ENCODE data around the gene ERG.
A peak's percentile ranks its signal among the peaks of the same experiment; 100 is the strongest.

Gene ERG

DNA sequence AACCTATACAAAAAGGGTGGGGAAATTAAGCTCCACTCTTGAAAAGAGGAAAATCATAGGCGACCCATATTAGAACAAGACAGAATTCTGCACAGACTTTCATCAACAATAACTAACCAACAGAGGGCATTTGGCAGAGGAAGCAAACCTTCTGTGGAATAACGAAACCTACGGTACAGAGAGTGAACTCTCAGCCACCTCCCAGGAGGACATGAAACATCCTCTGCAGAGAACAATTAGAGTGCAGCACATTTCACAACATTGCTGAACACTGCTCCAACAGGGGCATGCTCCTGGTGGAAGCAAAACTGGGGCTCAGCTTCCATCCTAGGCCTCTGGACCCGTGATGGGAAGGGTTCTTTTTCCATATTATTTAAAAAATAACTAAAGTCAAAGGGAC is 130.6 kb downstream of the ERG start:
- H3K27me3 ChIP-seq (ENCODE audit: control insufficient read depth, insufficient read depth, low read length) = no peaks in the 10 kb centered on the region
- no peak for DNase-seq (ENCODE audit: low read depth, low spot score)
- no peaks in the 10 kb centered on the region for H3K4me1 ChIP-seq (ENCODE audit: control insufficient read depth, insufficient read depth, low read length)
- no CpG with 5 or more reads among the region's 4 CpGs for WGBS (ENCODE audit: insufficient coverage, insufficient read length)
- no peaks in the 10 kb centered on the region for H3K36me3 ChIP-seq (ENCODE audit: control insufficient read depth, insufficient read depth, low read length)
- no peaks in the 10 kb centered on the region for H3K9me3 ChIP-seq (ENCODE audit: control insufficient read depth, insufficient read depth, low read length)
- H3K4me3 ChIP-seq (ENCODE audit: low read length) = no peak overlapping the region
- no peak overlapping the region for H3K27ac ChIP-seq (ENCODE audit: low read length)

DNA sequence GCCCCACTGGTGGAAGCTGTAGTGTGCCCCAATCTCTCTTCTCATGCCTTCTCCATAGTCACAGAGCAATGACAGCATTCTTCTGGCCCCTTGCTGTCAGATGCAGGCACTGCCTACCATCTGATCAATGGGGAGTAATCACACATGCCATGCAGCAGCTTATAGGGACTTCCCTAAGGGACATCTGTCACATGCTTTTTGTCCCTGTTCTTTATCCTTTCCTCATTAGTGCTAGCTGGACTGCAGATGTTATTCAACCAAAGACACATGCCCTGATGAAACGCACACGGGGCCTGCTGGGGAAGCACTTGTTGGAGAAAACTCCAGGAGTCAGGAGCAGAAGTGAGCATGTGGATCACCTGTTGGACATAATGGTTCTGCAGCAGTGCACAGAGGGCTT is 132.8 kb downstream of the ERG start:
- H3K27me3 ChIP-seq (ENCODE audit: control insufficient read depth, insufficient read depth, low read length) = no peaks in the 10 kb centered on the region
- no peak overlapping the region for H3K27ac ChIP-seq (ENCODE audit: low read length)
- no CpG with 5 or more reads among the region's 2 CpGs for WGBS (ENCODE audit: insufficient coverage, insufficient read length)
- no peaks in the 10 kb centered on the region for H3K36me3 ChIP-seq (ENCODE audit: control insufficient read depth, insufficient read depth, low read length)
- no peaks in the 10 kb centered on the region for H3K4me1 ChIP-seq (ENCODE audit: control insufficient read depth, insufficient read depth, low read length)
- H3K4me3 ChIP-seq (ENCODE audit: low read length) = no peak overlapping the region
- no peaks in the 10 kb centered on the region for H3K9me3 ChIP-seq (ENCODE audit: control insufficient read depth, insufficient read depth, low read length)
- DNase-seq (ENCODE audit: low read depth, low spot score) = no peak

DNA sequence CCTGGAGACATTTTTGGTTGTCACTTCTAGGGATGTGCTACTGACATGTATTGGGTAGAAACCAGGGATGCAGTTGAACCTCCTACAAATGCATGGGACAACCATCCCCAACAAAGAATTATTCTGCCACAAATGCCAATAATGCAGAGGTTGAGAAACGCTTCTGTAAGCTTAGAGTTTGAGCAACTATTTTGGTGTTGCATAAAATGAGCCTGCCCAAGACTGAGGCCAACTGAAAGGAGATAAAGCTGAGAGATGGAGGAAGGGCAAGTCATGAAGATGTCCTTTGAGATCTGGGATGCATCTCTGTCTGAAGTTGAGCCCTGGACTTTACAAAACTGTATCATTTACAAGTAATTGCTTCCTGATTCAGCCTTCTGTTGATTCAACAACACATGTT is 134.6 kb downstream of the ERG start:
- no peak for DNase-seq (ENCODE audit: low read depth, low spot score)
- WGBS (ENCODE audit: insufficient coverage, insufficient read length) = no CpG with 5 or more reads among the region's 1 CpG
- Histone ChIP-seq H3K27me3 (ENCODE audit: control insufficient read depth, insufficient read depth, low read length) (no peaks in the 10 kb centered on the region), H3K4me1 (ENCODE audit: control insufficient read depth, insufficient read depth, low read length) (no peaks in the 10 kb centered on the region), H3K36me3 (ENCODE audit: control insufficient read depth, insufficient read depth, low read length) (no peaks in the 10 kb centered on the region), H3K27ac (ENCODE audit: low read length) (no peak overlapping the region), H3K4me3 (ENCODE audit: low read length) (no peak overlapping the region), H3K9me3 (ENCODE audit: control insufficient read depth, insufficient read depth, low read length) (no peaks in the 10 kb centered on the region)

DNA sequence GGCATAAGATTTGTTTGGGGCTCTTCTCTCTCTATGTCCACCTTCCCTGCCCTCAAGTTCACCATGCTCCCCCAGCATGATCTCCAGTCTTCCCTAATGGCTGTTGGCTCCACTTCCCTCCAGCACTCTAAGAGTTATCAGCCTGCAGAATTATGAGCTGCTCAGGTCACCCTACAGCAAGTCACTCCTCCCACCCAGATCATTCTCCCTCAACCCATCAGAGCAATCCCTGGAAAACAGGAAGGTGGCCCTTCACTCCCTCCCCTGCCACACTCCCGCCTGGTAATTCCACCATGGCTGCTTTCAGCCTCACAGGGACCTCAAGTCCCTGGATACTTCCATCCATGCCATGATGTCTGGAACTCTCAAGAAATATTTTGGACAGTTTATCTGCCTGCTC is 137.0 kb downstream of the ERG start:
- Histone ChIP-seq H3K4me1 (ENCODE audit: control insufficient read depth, insufficient read depth, low read length) (no peaks in the 10 kb centered on the region; the same call in 1 of the 2 replicates), H3K27me3 (ENCODE audit: control insufficient read depth, insufficient read depth, low read length) (no peaks in the 10 kb centered on the region), H3K4me3 (ENCODE audit: low read length) (no peak overlapping the region), H3K9me3 (ENCODE audit: control insufficient read depth, insufficient read depth, low read length) (no peaks in the 10 kb centered on the region), H3K27ac (ENCODE audit: low read length) (no peak overlapping the region), H3K36me3 (ENCODE audit: control insufficient read depth, insufficient read depth, low read length) (no peaks in the 10 kb centered on the region)
- no peak for DNase-seq (ENCODE audit: low read depth, low spot score)
- no CpG with 5 or more reads among the region's 1 CpG for WGBS (ENCODE audit: insufficient coverage, insufficient read length)

DNA sequence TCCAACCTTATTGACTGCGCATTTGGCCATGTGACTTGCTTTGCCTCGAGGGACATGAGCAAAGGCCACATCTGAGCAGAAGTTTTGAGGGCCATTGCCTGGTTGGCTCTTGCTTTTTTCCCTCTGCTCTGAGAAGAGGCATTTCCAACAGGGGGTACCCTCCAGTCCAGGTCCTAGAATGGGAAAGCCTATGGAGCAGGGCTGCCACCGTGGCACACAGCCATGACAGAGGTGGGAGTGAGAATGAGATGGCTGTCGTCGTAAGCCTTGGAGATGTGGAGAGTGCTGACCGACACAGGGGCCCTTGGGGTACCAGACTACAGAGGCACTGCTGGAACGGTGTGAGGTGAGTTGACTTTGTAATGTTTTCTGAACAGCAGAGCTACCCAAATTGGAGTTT is 138.4 kb downstream of the ERG start:
- Histone ChIP-seq H3K4me1 (ENCODE audit: control insufficient read depth, insufficient read depth, low read length) (no peaks in the 10 kb centered on the region; the same call in 1 of the 2 replicates), H3K36me3 (ENCODE audit: control insufficient read depth, insufficient read depth, low read length) (no peaks in the 10 kb centered on the region), H3K27me3 (ENCODE audit: control insufficient read depth, insufficient read depth, low read length) (no peaks in the 10 kb centered on the region), H3K9me3 (ENCODE audit: control insufficient read depth, insufficient read depth, low read length) (no peaks in the 10 kb centered on the region), H3K27ac (ENCODE audit: low read length) (no peak overlapping the region), H3K4me3 (ENCODE audit: low read length) (no peak overlapping the region)
- no CpG with 5 or more reads among the region's 7 CpGs for WGBS (ENCODE audit: insufficient coverage, insufficient read length)
- DNase-seq (ENCODE audit: low read depth, low spot score) = no peak

DNA sequence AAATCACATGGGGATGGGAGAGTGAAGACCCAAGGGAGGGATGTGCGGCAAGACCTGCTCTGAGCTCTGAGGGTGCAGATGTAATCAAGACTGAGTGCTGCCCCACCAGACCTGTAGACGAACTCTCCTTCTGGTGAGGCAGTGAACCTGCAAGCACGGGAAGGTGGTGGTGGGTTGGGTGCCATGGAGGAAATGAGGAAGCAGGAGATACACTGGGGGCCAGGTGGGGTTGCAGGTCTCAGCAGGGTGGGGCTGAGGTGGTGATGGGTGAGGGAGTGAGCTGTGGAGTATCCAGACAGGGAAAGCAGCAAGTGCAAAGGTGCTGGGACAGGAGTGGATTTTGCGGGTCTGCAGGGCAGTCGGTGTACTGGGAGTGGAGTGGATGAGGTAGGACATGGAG is 139.2 kb downstream of the ERG start:
- H3K36me3 ChIP-seq (ENCODE audit: control insufficient read depth, insufficient read depth, low read length) = no peaks in the 10 kb centered on the region
- WGBS (ENCODE audit: insufficient coverage, insufficient read length) = no CpG with 5 or more reads among the region's 5 CpGs
- no peaks in the 10 kb centered on the region; the same call in 1 of the 2 replicates for H3K4me1 ChIP-seq (ENCODE audit: control insufficient read depth, insufficient read depth, low read length)
- no peak overlapping the region for H3K27ac ChIP-seq (ENCODE audit: low read length)
- H3K9me3 ChIP-seq (ENCODE audit: control insufficient read depth, insufficient read depth, low read length) = no peaks in the 10 kb centered on the region
- DNase-seq (ENCODE audit: low read depth, low spot score) = no peak
- no peak overlapping the region for H3K4me3 ChIP-seq (ENCODE audit: low read length)
- H3K27me3 ChIP-seq (ENCODE audit: control insufficient read depth, insufficient read depth, low read length) = no peaks in the 10 kb centered on the region

DNA sequence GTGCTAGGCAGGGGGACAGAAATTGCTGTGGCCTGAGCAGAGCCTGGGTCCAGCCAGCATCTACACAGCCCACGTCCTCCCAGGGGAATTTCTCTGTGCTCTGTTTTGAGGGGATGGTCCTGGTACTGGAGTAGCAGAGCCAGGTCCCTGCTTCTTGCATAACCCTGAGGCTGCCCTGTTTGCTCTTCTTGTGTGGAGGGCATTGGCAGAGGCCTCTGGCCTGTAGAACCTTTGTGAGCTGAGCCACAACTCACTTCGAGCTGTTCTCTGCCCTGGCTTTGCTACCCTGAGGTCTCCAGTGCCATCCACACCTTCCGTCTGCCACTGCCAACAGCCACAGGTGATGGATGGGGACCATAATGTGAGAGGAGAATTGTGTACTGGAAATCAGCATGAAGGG is 139.6 kb downstream of the ERG start:
- Histone ChIP-seq H3K36me3 (ENCODE audit: control insufficient read depth, insufficient read depth, low read length) (no peaks in the 10 kb centered on the region), H3K9me3 (ENCODE audit: control insufficient read depth, insufficient read depth, low read length) (no peaks in the 10 kb centered on the region), H3K4me3 (ENCODE audit: low read length) (no peak overlapping the region), H3K27ac (ENCODE audit: low read length) (no peak overlapping the region), H3K4me1 (ENCODE audit: control insufficient read depth, insufficient read depth, low read length) (no peaks in the 10 kb centered on the region; the same call in 1 of the 2 replicates), H3K27me3 (ENCODE audit: control insufficient read depth, insufficient read depth, low read length) (no peaks in the 10 kb centered on the region)
- DNase-seq (ENCODE audit: low read depth, low spot score) = no peak
- WGBS (ENCODE audit: insufficient coverage, insufficient read length) = no CpG with 5 or more reads among the region's 3 CpGs

DNA sequence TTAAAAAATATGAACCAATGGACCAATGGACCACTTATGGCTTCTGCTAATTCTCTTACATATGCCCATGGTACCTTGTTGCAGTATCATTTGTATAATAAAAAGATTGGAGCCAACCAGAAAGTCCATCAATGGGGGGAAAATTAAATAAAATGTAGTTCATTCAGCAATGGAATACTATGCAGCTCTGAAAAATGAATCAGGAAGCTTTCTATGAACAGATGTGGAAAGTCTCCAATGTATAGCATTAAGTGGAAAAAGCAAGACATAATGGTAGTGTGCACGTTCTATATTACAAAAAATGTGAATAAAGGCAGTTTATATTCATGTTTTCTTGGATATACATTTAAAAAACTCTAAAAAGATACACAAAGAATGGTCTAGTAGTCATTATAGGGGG is 140.2 kb downstream of the ERG start:
- no CpG with 5 or more reads among the region's 1 CpG for WGBS (ENCODE audit: insufficient coverage, insufficient read length)
- H3K27ac ChIP-seq (ENCODE audit: low read length) = no peak overlapping the region
- no peak for DNase-seq (ENCODE audit: low read depth, low spot score)

DNA sequence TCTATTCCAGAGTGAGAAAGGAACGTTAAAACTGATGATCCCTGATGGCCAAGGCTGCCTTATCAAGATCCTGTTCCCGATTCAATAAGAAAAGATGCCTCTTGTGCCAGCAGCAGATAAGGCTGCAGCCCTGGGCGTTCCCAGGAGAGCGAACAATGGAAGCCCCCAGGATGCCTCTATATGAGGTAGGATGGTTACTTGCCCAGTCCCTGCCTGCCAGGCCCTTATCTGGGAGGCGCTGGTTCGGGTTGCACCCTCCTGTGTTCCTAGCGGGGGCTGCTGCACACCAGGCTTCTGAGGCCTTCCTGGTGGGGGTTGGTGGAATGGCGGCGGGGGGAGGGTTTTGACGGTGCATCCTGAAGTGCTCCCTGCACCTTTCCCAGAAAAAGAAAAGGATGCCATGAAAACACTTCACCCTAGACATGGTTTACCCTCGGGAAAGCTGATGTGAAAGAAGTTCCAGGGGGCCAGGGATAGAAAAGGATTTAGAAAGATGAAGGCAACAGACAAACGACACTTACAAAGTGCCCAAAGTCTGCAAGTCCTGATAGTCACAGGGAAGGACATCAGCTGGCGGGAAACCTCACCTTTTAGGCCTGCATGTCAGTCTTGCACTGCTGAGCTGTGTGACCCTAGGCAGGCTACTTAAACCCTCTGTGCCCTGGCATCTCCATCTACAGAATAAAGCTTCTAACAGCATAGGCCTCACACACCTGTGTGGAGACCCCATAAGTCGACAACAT is 141.2 kb downstream of the ERG start:
- WGBS (ENCODE audit: insufficient coverage, insufficient read length) = no CpG with 5 or more reads among the region's 14 CpGs
- no peak for DNase-seq (ENCODE audit: low read depth, low spot score)
- Histone ChIP-seq H3K4me3 (ENCODE audit: low read length) (no peak overlapping the region), H3K27me3 (ENCODE audit: control insufficient read depth, insufficient read depth, low read length) (no peaks in the 10 kb centered on the region), H3K9me3 (ENCODE audit: control insufficient read depth, insufficient read depth, low read length) (no peaks in the 10 kb centered on the region), H3K36me3 (ENCODE audit: control insufficient read depth, insufficient read depth, low read length) (no peaks in the 10 kb centered on the region), H3K4me1 (ENCODE audit: control insufficient read depth, insufficient read depth, low read length) (peaks cover 1% of the 10 kb centered on the region; the same call in 1 of the 2 replicates), H3K27ac (ENCODE audit: low read length) (no peak overlapping the region)

More for the DNA sequence above, 140.2 kb downstream of the ERG start:
- Histone ChIP-seq H3K9me3 (ENCODE audit: control insufficient read depth, insufficient read depth, low read length) (no peaks in the 10 kb centered on the region), H3K27me3 (ENCODE audit: control insufficient read depth, insufficient read depth, low read length) (no peaks in the 10 kb centered on the region), H3K4me3 (ENCODE audit: low read length) (no peak overlapping the region), H3K4me1 (ENCODE audit: control insufficient read depth, insufficient read depth, low read length) (no peaks in the 10 kb centered on the region; the same call in 1 of the 2 replicates), H3K36me3 (ENCODE audit: control insufficient read depth, insufficient read depth, low read length) (no peaks in the 10 kb centered on the region)

DNA sequence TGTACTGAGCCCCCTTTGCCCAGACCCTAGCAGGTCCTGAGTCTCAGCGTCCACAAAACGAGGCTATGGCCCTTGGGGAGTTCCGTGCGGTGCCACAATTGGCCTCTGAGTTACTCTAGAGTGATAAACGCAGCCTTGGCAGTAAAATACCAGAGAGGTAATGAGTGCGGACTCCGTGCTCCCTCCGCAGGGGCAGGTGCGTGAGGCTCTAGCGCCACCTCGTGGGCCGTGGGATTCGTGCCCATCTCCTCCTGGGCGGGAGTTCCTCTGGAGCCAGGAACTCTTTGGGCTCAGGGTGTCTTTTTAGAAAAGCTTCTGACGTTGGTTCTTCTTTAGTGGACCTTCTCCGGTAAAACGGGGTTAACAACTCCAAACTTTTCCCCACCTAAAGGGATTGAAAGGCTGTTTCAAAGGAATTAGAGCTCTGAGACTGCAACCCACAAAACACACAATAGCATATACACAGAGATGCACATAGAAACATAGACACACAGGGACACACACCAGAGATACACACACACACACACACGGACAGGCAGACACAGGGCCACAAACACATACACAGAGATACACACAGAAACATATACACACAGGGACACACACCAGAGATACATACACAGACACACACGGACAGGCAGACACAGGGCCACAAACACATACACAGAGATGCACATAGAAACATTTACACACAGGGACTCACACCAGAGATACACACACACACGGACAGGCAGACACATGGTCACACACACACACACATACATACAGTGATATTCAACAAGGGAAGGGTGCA is 142.1 kb downstream of the ERG start:
- Histone ChIP-seq H3K4me1 (ENCODE audit: control insufficient read depth, insufficient read depth, low read length) (peaks cover 4% of the 10 kb centered on the region; the same call in 1 of the 2 replicates), H3K9me3 (ENCODE audit: control insufficient read depth, insufficient read depth, low read length) (no peaks in the 10 kb centered on the region), H3K27ac (ENCODE audit: low read length) (no peak overlapping the region), H3K4me3 (ENCODE audit: low read length) (no peak overlapping the region), H3K36me3 (ENCODE audit: control insufficient read depth, insufficient read depth, low read length) (no peaks in the 10 kb centered on the region), H3K27me3 (ENCODE audit: control insufficient read depth, insufficient read depth, low read length) (no peaks in the 10 kb centered on the region; the same call in 1 of the 2 replicates)
- DNase-seq (ENCODE audit: low read depth, low spot score) = peak; percentile 79
- no CpG with 5 or more reads among the region's 20 CpGs for WGBS (ENCODE audit: insufficient coverage, insufficient read length)

Data from iPS DF 6.9 (cell line).